Endothelial cell of umbilical vein (primary cell): ENCODE measurements around the gene C1orf116. TPM values are rescaled to one million over a fixed set of nuclear protein-coding genes. Genes with fewer than 3 reads are reported as not detected.

Source experiments
- BruUV-seq: library from RNA; stranded (reverse); fragments of 400-500 nt; replicated peaks from 2 replicates; lab custom pipeline; 2021; lab: Mats Ljungman, UMichigan
- CTCF ChIA-PET: fragments of 300-600, 350-600 bp; sonication (Branson Sonifier 250); formaldehyde crosslinking; loops from one replicate; lab custom pipeline; 2021; ENCODE audit warnings: antibody characterized with exemption, inconsistent platforms; lab: Charles Lee
- POLR2A ChIA-PET: fragments of 300-600, 350-600 bp; sonication (Branson Sonifier 250); formaldehyde crosslinking; loops from one replicate; lab custom pipeline; 2021; ENCODE audit warnings: antibody characterized with exemption, inconsistent platforms; lab: Charles Lee
- DNase-seq: peaks from one replicate; pipeline ENCODE4 v3.0.0-alpha.2; 2011; ENCODE audit warnings: low read depth, low spot score
- FAIRE-seq: peaks from 2 replicates; lab custom pipeline; 2011; peaks lifted over from hg19 to GRCh38; lab: Jason Lieb, UNC
- H2AFZ ChIP-seq: 2 replicates; pipeline ENCODE4 v1.6.0; 2012; ENCODE audit warnings: low read depth, low read length, control low read depth, inconsistent platforms
- H3K27ac ChIP-seq: 2 replicates; pipeline ENCODE4 v1.5.1; 2011; ENCODE audit warnings: low read depth, mild to moderate bottlenecking, control low read depth, low read length, moderate library complexity; ENCODE audit not compliant: insufficient read depth
- H3K27me3 ChIP-seq, 2 experiments: 2 replicates each; pipeline versions ENCODE4 v1.6.0 to v1.6.1; 2011; ENCODE audit warnings: low read length in 2 of 2, mixed read lengths in 1 of 2; ENCODE audit not compliant: control insufficient read depth in 2 of 2, insufficient read depth in 2 of 2
- H3K36me3 ChIP-seq, 2 experiments: 2 replicates in 1 of 2; 3 replicates in 1 of 2; pipeline ENCODE4 v1.5.1; 2011; ENCODE audit warnings: low read length in 2 of 2, mild to moderate bottlenecking in 1 of 2, moderate library complexity in 1 of 2; ENCODE audit not compliant: control insufficient read depth in 2 of 2, insufficient read depth in 2 of 2; ENCODE audit errors: extremely low read depth in 1 of 2
- H3K4me1 ChIP-seq: 3 replicates; pipeline ENCODE4 v1.5.1; 2011; ENCODE audit warnings: mild to moderate bottlenecking, low read length; ENCODE audit not compliant: control insufficient read depth, insufficient read depth; ENCODE audit errors: extremely low read depth
- H3K4me2 ChIP-seq: 2 replicates; pipeline ENCODE4 v1.6.1; 2011; ENCODE audit warnings: low read length, control low read depth, mixed read lengths; ENCODE audit not compliant: insufficient read depth
- H3K4me3 ChIP-seq, 3 experiments: fragments of 200-600 bp in 1 of 3; sonication (generic), shearing (Covaris generic) in 1 of 3; replicated peaks in 1 of 3; 2 replicates each; pipeline ENCODE4 v1.5.1; 2011 to 2016; ENCODE audit warnings: control low read depth in 3 of 3, low read length in 3 of 3, mild to moderate bottlenecking in 2 of 3, inconsistent platforms in 1 of 3, low read depth in 1 of 3, moderate library complexity in 1 of 3; ENCODE audit not compliant: insufficient read depth in 1 of 3
- H3K79me2 ChIP-seq: 2 replicates; pipeline ENCODE4 v1.6.0; 2012; ENCODE audit warnings: low read length, inconsistent platforms; ENCODE audit not compliant: control insufficient read depth, insufficient read depth
- H3K9ac ChIP-seq: replicated peaks from 2 replicates; pipeline ENCODE3; 2011; ENCODE audit warnings: low read length, control low read depth; ENCODE audit not compliant: insufficient read depth; ENCODE audit errors: extremely low read depth
- H3K9me1 ChIP-seq: replicated peaks from 3 replicates; pipeline ENCODE4 v1.6.0; 2011; ENCODE audit warnings: mild to moderate bottlenecking, low read length; ENCODE audit not compliant: control insufficient read depth, insufficient read depth; ENCODE audit errors: extremely low read depth
- H3K9me3 ChIP-seq: replicated peaks from 2 replicates; pipeline ENCODE4 v1.5.1; 2012; ENCODE audit warnings: low read length, inconsistent platforms; ENCODE audit not compliant: control insufficient read depth, insufficient read depth
- H4K20me1 ChIP-seq: replicated peaks from 2 replicates; pipeline ENCODE3; 2011; ENCODE audit warnings: mild to moderate bottlenecking, low read length; ENCODE audit not compliant: control insufficient read depth, insufficient read depth; ENCODE audit errors: extremely low read depth
- CTCF ChIP-seq, 2 donors: IDR thresholded peaks; 1 replicate in 1 of 2; 2 replicates in 1 of 2; pipeline ENCODE4 v1.5.1; 2011; ENCODE audit warnings: low read length in 2 of 2, mild to moderate bottlenecking in 2 of 2, moderate library complexity in 2 of 2, control low read depth in 1 of 2, inconsistent platforms in 1 of 2, low read depth in 1 of 2; ENCODE audit not compliant: insufficient read depth in 1 of 2; ENCODE audit errors: extremely low read depth in 1 of 2
- EZH2 ChIP-seq: IDR thresholded peaks from 2 replicates; pipeline ENCODE4 v1.6.1; 2012; ENCODE audit warnings: borderline replicate concordance, low read depth, mild to moderate bottlenecking, moderate library complexity, low read length, inconsistent platforms; ENCODE audit not compliant: severe bottlenecking
- GATA2 ChIP-seq: IDR thresholded peaks from 2 replicates; pipeline ENCODE4 v1.7.0; 2011; ENCODE audit warnings: low read depth, mild to moderate bottlenecking, moderate library complexity, mixed read lengths, low read length; ENCODE audit not compliant: insufficient read length, insufficient read depth
- JUN ChIP-seq: IDR thresholded peaks from 2 replicates; pipeline ENCODE4 v1.6.1; 2011; ENCODE audit warnings: borderline replicate concordance, low read depth; ENCODE audit not compliant: insufficient read length, insufficient read depth
- MAX ChIP-seq: IDR thresholded peaks from 2 replicates; pipeline ENCODE4 v1.6.1; 2011; ENCODE audit not compliant: insufficient read depth, insufficient read length
- MYC ChIP-seq: IDR thresholded peaks from one replicate; pipeline ENCODE4 v1.6.1; 2011; ENCODE audit warnings: mild to moderate bottlenecking, low read depth, low read length
- POLR2A ChIP-seq: IDR thresholded peaks from 2 replicates; pipeline ENCODE4 v1.6.1; 2012; ENCODE audit warnings: low read depth, mild to moderate bottlenecking, control low read depth, low read length
- POLR2AphosphoS5 ChIP-seq: IDR thresholded peaks from 2 replicates; pipeline ENCODE4 v1.6.1; 2012; ENCODE audit warnings: low read depth, mild to moderate bottlenecking, control low read depth, low read length, moderate library complexity; ENCODE audit not compliant: insufficient read depth
- dilution Hi-C: fragments of 300-500 bp; cut with MboI; formaldehyde crosslinking; loops from one replicate; pipeline ENCODE4 v1.15.0; 2019; ENCODE audit warnings: low sequenced_read_pairs; ENCODE audit not compliant: extremely low pct_ligation_motif_present
- intact Hi-C: fragments of 100-400 bp; cut with micrococcal nuclease; formaldehyde crosslinking; loops from one replicate; pipeline ENCODE4 v1.10.0; 2022
- polyA plus RNA-seq, 4 experiments: library from polyadenylated mRNA; depleted of rRNA in 3 of 4; stranded (reverse) in 3 of 4; unstranded in 1 of 4; fragments of >200 nt; gene quantifications; 2 replicates each; pipeline versions ENCODE4 v1.2.1 to v1.2.3, GENCODE V29; 2011 to 2012; ENCODE audit warnings: missing spikeins in 1 of 4
- total RNA-seq: library from RNA; stranded (reverse); gene quantifications from 2 replicates; pipeline ENCODE4 v1.2.3, GENCODE V29; 2021

The C1orf116 gene
- total and polyA plus RNA-seq, 2 donors (not counting 3 experiments of a cell fraction or from before 2014, with no cell fraction given) = 0.07 TPM; not detected in 1

- no TSS peak for BruUV-seq
Measured at GRCh38 chr1:207049054-207049453, 16.5 kb upstream of the C1orf116 start.

GRCh38 chr1:207048041-207048440 lies 15.5 kb upstream of the C1orf116 start:
- dilution Hi-C loops (no loop called here), intact Hi-C loops (no loop called here)
- Histone ChIP-seq H3K9me3 (no peaks in the 10 kb centered on the region), H3K9ac (no peak overlapping the region), H3K79me2 (peaks cover 46% of the 10 kb centered on the region), H3K27me3 (no peaks in the 10 kb centered on the region), H3K36me3 (peaks cover 6 to 12% of the 10 kb centered on the region in 2 experiments), H3K4me3 (no peak overlapping the region), H3K9me1 (no peaks in the 10 kb centered on the region), H4K20me1 (peaks cover 7% of the 10 kb centered on the region), H2AFZ (no peak overlapping the region), H3K27ac (no peak overlapping the region), H3K4me2 (no peak overlapping the region), H3K4me1 (peaks cover 15% of the 10 kb centered on the region)
- no TSS peak for BruUV-seq
- ChIA-PET POLR2A (no interaction called here), CTCF (interaction anchor here (1.0 to 1.1 kb wide), 2 partner anchors 36 to 357 kb away, joined by 3 to 4 read pairs; no protein-coding TSS in a partner anchor)
- DNase-seq = no peak
- peak; percentile 26 for FAIRE-seq
- no peak for TF ChIP-seq MAX
- TF ChIP-seq GATA2 = no peak
- TF ChIP-seq POLR2AphosphoS5 = no peak
- TF ChIP-seq CTCF (IDR thresholded peaks at IDR 0.05; ENCODE audit: extremely low read depth in 1 of 2, insufficient read depth in 1 of 2, low read depth in 1 of 2, low read length in 2 of 2) = no peak
- TF ChIP-seq JUN = no peak
- no peak for TF ChIP-seq POLR2A
- TF ChIP-seq EZH2 = no peak
- TF ChIP-seq MYC = no peak

More at GRCh38 chr1:207049054-207049453, 16.5 kb upstream of the C1orf116 start:
- Histone ChIP-seq H3K4me1 (peaks cover 15% of the 10 kb centered on the region), H3K4me3 (no peak overlapping the region), H4K20me1 (peaks cover 7% of the 10 kb centered on the region), H3K79me2 (peaks cover 46% of the 10 kb centered on the region), H3K9me1 (no peaks in the 10 kb centered on the region), H3K27ac (no peak overlapping the region), H3K4me2 (no peak overlapping the region), H3K9ac (no peak overlapping the region), H2AFZ (no peak overlapping the region), H3K27me3 (peaks cover 0 to 2% of the 10 kb centered on the region in 2 experiments), H3K9me3 (no peaks in the 10 kb centered on the region), H3K36me3 (peaks cover 6 to 12% of the 10 kb centered on the region in 2 experiments)
- no peak for FAIRE-seq
- ChIA-PET CTCF (interaction anchor here (1.1 to 2.2 kb wide), 3 partner anchors 11 to 356 kb away, joined by 3 to 11 read pairs (median 5); no protein-coding TSS in a partner anchor), POLR2A (no interaction called here)
- TF ChIP-seq CTCF (IDR thresholded peaks at IDR 0.05; ENCODE audit: extremely low read depth in 1 of 2, insufficient read depth in 1 of 2, low read depth in 1 of 2, low read length in 2 of 2) = no peak
- intact Hi-C loops (no loop called here), dilution Hi-C loops (no loop called here)
- no peak for DNase-seq
